Endothelial cell of hepatic sinusoid (primary cell): Measurements from ENCODE around the gene LTB4R2.

Experiments
- in situ Hi-C: cut with HindIII; loops from 2 replicates; pipeline ENCODE4 v1.10.0; 2017; ENCODE audit warnings: low sequenced_read_pairs

The LTB4R2 gene

GRCh38 chr14:24296341-24297157 lies 13.4 kb upstream of the LTB4R2 start:
- in situ Hi-C loops, result loop anchor here (5.0 to 10.0 kb wide), 2 partner anchors 34 to 92 kb away; partner anchors contain the start of genes TGM1 and TSSK4

GRCh38 chr14:24297190-24297964 lies 12.6 kb upstream of the LTB4R2 start:
- in situ Hi-C loops, result loop anchor here (5.0 to 10.0 kb wide), 2 partner anchors 35 to 93 kb away; partner anchors contain the start of genes TGM1 and TSSK4

- in situ Hi-C loops, result loop anchor here (5.0 to 10.0 kb wide), 2 partner anchors 37 to 94 kb away; partner anchors contain the start of genes TGM1 and TSSK4
These were observed 11.1 kb upstream of the LTB4R2 start for GRCh38 chr14:24298892-24299254.

DNA sequence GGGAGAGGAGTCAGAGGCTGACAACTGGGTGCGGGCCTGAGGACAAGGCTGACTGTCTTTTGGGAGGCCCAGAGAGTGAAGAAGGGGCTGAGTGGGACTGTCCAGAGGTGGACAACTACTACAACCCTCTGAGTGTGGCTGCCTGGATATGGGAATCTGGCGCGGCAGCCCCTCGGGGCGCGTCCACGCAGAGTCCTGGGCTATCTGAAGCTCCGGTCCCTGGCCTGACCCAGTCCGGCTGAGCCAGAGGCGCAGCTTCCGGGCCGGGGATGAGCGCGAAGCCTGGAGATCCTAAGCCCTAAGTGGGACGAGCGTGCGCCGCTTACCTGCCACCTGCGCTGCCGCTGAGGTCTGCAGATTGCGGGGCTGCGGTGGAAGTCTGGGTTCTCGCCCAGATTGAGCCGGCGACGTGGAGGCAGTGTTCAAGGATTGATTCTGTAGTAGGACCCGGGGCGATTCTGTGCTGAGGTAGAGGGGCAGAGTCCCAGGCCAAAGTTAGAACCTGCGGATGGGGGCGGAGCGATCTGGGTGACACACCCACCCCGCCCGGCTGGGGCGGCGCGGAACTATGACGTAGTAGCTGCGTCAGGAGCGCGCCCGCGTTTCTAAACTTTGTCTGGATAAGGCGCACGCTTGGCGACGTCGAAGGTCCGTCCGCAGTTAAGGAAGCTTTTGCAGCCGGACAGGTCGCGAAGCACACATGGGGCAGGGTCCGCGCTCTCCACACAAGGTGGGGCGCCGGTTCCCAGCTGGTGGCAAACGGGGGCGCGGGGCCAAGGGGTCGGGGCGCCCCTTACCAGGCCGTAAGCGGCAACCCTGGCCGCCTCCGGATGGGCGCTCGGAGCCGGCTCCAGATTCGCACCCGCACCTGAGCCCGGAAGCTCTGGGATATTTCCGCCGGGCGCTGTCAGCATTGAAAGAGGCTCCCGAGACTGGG lies 10.4 kb upstream of the LTB4R2 start, which contains the start of the genes DHRS1 and NOP9:
Gene DHRS1 (minus strand): TSS at position 526 of the 937 bp plus-strand sequence. CDS start 674 bp downstream, outside the sequence.
Gene NOP9 (plus strand): TSS at position 596 of the 937 bp plus-strand sequence. CDS start 105 bp downstream, at position 701.
- in situ Hi-C loops, result loop anchor here (5.0 to 10.0 kb wide), 2 partner anchors 37 to 95 kb away; partner anchors contain the start of genes TGM1 and TSSK4

- in situ Hi-C loops, result no loop called here
These were observed 9.5 kb upstream of the LTB4R2 start for GRCh38 chr14:24300326-24300980.

- in situ Hi-C loops, result no loop called here
These were observed 5.9 kb upstream of the LTB4R2 start for GRCh38 chr14:24304019-24304387.

- in situ Hi-C loops, result no loop called here
These were observed 2.8 kb upstream of the LTB4R2 start for GRCh38 chr14:24307156-24307574.

GRCh38 chr14:24307575-24308341 lies 2.2 kb upstream of the LTB4R2 start, which contains the start of gene CIDEB:
Gene CIDEB (minus strand): TSS chr14:24307977. CDS start chr14:24307858, 119 bp downstream.
- in situ Hi-C loops, result no loop called here

DNA sequence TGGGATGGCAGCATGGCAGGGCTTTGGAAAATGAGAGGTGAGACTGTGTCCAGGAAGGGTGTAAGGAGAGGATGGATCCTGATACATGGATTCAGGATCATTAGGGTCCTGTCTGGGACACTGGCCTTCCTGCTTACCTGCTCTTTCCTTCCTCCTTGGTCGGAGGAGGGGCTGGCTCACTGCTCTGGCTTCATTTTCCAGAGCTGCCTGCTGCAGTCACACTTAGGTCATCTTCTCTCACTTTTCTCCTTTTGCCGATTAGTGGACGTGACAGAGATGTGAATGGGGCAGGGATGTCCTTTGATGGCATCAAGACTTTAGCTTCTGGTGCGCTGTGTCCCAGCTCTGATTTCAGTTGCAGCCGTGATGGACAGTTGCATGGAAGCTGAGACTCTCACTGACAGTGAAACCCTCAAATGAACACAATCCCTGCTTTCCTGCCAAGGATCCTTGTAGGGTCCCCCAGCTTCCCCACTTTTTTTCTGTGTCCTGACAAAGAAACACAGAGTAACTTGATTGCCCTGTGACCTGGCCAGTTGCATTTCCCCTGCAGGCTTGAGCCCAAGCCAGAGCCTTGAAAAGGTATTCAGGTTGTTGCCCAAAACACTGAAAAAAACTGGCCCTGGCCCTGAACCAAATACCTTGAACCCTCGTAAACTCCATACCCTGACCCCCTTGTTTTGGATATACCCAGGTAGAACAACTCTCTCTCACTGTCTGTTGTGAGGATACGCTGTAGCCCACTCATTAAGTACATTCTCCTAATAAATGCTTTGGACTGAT lies 1.4 kb upstream of the LTB4R2 start:
- in situ Hi-C loops, result no loop called here

DNA sequence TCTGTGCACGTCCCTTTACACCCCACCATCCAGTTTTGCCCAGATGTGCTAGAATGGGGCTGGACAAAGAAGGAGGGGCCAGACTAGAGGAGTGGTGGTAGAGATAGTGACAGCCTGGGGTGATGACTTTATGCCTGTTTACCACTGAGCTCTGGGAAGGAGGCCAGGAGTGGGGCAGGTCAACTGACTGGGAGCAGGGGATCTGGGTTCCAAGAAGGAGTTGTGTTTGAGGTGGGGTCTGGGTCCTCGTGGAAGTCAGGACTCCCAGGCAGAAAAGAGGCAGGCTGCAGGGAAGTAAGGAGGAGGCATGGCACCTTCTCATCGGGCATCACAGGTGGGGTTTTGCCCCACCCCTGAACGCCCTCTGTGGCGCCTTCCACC lies 315 bp downstream of the LTB4R2 start:
- in situ Hi-C loops, result no loop called here

DNA sequence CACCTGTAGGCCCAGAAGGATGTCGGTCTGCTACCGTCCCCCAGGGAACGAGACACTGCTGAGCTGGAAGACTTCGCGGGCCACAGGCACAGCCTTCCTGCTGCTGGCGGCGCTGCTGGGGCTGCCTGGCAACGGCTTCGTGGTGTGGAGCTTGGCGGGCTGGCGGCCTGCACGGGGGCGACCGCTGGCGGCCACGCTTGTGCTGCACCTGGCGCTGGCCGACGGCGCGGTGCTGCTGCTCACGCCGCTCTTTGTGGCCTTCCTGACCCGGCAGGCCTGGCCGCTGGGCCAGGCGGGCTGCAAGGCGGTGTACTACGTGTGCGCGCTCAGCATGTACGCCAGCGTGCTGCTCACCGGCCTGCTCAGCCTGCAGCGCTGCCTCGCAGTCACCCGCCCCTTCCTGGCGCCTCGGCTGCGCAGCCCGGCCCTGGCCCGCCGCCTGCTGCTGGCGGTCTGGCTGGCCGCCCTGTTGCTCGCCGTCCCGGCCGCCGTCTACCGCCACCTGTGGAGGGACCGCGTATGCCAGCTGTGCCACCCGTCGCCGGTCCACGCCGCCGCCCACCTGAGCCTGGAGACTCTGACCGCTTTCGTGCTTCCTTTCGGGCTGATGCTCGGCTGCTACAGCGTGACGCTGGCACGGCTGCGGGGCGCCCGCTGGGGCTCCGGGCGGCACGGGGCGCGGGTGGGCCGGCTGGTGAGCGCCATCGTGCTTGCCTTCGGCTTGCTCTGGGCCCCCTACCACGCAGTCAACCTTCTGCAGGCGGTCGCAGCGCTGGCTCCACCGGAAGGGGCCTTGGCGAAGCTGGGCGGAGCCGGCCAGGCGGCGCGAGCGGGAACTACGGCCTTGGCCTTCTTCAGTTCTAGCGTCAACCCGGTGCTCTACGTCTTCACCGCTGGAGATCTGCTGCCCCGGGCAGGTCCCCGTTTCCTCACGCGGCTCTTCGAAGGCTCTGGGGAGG lies 985 bp downstream of the LTB4R2 start, which contains the start of gene LTB4R:
Gene LTB4R (plus strand): TSS at position 857 of the 959 bp plus-strand sequence. CDS start 4,150 bp downstream, outside the sequence.
- in situ Hi-C loops, result no loop called here

DNA sequence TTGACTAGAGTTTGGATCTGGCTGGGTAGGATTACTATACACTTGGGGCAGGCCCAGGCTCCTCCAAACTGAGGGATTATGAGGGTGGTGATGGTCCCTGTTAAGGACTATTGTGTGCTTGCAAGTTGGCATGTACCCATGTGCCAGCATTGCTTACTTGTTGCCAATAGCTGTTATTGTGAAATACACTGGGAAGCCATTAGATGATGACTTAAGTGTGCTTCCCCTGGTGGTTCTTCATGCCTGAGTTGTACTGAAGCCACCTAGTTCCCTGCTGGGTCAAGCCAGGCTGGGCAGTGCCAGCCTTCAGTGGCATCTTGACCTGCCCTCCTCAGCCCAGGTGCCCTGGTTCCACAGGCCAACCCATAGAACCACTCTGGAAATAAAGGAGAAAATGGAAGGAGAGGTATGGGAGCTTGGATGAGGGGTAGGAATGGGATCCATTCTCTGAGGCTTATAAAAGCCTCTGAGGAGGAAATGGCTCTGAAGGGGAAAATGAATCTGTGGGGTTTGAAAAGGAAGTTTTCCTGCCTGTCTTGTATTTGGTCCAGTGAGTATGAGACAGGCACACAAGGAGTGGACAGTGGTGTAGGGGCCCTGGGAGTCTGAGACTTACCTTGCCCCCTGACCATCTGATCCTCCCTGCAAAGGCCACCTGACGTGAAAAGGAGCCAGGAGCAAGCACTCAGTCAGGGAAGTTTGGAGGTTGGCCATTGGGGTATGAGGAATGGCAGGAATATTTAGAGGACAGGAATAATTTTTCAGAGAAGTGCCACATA lies 2.1 kb downstream of the LTB4R2 start:
- in situ Hi-C loops, result no loop called here

DNA sequence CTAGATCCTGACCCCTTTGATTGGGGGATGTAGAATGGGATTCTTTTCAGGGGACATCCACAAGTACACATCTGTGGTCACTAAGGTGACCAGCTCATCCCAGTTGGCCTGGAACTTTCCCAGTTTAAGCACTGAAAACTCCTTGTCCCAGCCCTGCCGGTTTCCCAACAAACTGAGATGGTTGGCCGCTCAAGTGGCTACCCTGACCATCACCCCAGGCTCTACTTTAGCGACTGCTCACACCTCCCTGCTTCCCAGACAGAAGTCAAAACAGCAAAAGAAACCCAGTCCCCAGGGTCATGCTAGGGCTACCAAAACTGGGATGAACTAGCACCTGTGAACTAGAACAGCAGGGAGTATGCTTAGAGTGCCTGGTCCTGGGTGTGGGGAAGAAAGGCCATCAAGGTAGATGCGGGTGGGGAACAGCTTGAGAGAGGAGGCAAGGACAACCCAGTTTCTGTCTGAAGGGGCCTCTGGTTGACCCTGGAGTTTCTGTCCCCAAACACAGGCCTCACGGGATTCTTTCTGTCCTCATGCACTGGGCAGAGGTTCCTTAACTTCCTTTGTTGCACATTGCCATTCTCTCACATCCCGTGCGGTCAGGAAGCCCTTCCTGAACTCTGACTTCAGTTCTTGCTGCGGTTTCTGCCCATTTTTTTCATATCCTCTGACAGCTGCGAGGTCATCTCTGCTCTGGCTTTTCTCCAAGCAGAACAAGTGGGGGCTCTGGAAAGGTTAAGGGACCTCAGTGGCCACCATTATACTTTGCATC lies 3.0 kb downstream of the LTB4R2 start:
- in situ Hi-C loops, result no loop called here

DNA sequence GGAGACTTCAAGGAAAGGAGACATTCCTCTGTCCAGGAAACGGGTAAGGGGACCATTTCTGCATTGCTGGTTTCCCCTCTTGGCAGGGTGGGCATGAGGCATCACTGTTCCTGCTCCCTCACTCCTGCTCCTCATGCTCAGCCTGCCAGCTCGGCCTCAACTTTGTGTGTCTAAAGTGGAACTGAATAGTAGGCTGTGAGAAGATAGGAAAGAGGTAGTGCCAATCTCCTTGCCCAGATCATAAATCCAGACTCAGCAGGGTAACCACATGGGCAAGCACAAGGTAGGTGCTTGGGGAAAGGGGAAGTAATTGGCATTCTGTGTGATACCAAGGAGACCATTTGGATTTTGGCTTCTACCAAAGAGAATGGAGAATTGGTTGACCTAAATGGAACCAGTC lies 4.0 kb downstream of the LTB4R2 start:
- in situ Hi-C loops, result no loop called here

DNA sequence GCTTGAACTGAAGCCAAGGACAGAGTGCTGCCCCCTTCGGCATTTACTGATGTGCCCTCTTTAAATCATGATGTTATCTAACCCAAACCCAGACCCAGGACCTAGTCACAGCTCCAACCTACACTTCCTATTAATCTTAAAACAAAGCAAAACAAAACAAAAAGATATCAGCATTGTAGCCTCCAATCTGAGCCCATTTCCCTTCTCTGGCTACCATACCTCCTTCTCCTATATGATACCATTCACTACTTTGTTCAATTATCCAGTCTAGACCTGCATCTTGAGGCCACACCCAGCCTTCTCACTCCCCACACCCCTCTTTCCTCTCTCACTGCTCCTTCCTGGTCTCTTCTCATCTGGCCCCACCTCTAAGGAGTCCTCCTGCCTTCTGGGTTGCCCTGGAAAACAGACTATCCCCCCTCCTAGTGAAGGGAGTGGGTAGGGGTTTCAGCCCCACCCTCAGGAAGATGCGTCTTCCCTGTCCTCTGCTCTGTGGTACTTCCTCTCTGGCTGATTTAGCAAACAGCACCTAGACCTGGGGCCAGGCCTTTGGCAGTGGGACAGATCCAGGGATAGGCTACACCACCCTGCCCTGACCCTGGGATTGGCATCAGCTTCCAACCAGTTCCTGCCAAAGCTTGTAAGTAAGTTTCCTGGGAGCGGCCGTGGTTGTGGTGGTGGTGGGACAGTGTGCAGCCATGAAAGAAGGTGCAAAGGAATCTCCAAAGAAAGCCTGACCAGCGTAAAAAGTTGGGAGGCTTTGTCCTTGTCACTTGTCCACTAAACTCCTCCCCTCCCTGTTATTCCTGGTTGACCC lies 4.6 kb downstream of the LTB4R2 start:
- in situ Hi-C loops, result no loop called here
